Cardiac muscle cell (in vitro differentiated cells and primary cell): ENCODE measurements around the gene FAF1. TPM values are rescaled to one million over a fixed set of nuclear protein-coding genes. Genes with fewer than 3 reads are reported as not detected.
A peak's percentile ranks its signal among the peaks of the same experiment; 100 is the strongest.

Experiments
- DNase-seq, 2 donors: peaks; one replicate each; pipeline versions ENCODE4 v3.0.0 to v3.0.0-alpha.2; 2010 to 2017; ENCODE audit warnings: low read depth in 1 of 2, low spot score in 1 of 2
- H3K27ac ChIP-seq: fragments of 200-600 bp; sonication (generic); 2 replicates; pipeline ENCODE4 v1.5.1; 2016
- H3K27me3 ChIP-seq: fragments of 200-600 bp; sonication (generic); 2 replicates; pipeline ENCODE4 v1.6.0; 2016; ENCODE audit warnings: control low read depth
- H3K36me3 ChIP-seq: fragments of 200-600 bp; sonication (generic); 2 replicates; pipeline ENCODE4 v1.5.1; 2016; ENCODE audit warnings: control low read depth
- H3K4me1 ChIP-seq: fragments of 200-600 bp; sonication (generic); 2 replicates; pipeline ENCODE4 v1.8.1; 2017; ENCODE audit warnings: low read depth, mild to moderate bottlenecking, mixed run types
- H3K4me3 ChIP-seq: fragments of 200-600 bp; sonication (generic); 2 replicates; pipeline ENCODE4 v1.5.1; 2016; ENCODE audit warnings: mild to moderate bottlenecking
- H3K9me3 ChIP-seq: fragments of 200-600 bp; sonication (generic); 2 replicates; pipeline ENCODE4 v1.5.1; 2017; ENCODE audit warnings: low read depth, mild to moderate bottlenecking, control low read depth
- CTCF ChIP-seq: IDR thresholded peaks from 2 replicates; pipeline ENCODE4 v1.5.1; 2012; ENCODE audit warnings: low read depth, mild to moderate bottlenecking, low read length
- polyA plus RNA-seq: library from polyadenylated mRNA; unstranded; fragments of >200 nt; fragmentation: Nextera tagmentation; extraction: Ambion mirVana; gene quantifications from 2 replicates; pipeline ENCODE4 v1.2.1, GENCODE V29; 2016
- total RNA-seq: library from RNA; depleted of rRNA; stranded (reverse); fragments of >200 nt; gene quantifications from 2 replicates; pipeline ENCODE4 v1.2.3, GENCODE V29; 2016

The FAF1 gene
- total and polyA plus RNA-seq, 2 experiments from 2014 or later, result 24.3 to 76.7 TPM

- Histone ChIP-seq H3K4me1 (no peaks in the 10 kb centered on the region), H3K27me3 (peaks cover 100% of the 10 kb centered on the region)
- no peak for TF ChIP-seq CTCF
These were observed 20.4 kb upstream of the FAF1 start for GRCh38 chr1:50980505-50980904.

GRCh38 chr1:50979937-50980336 lies 19.9 kb upstream of the FAF1 start:
- no peak for DNase-seq
- Histone ChIP-seq H3K36me3 (no peaks in the 10 kb centered on the region), H3K27me3 (peaks cover 100% of the 10 kb centered on the region), H3K27ac (no peak overlapping the region), H3K9me3 (no peaks in the 10 kb centered on the region), H3K4me3 (no peak overlapping the region), H3K4me1 (no peaks in the 10 kb centered on the region)
- no peak for TF ChIP-seq CTCF

More at GRCh38 chr1:50980505-50980904, 20.4 kb upstream of the FAF1 start:
- Histone ChIP-seq H3K9me3 (no peaks in the 10 kb centered on the region), H3K36me3 (no peaks in the 10 kb centered on the region), H3K4me3 (no peak overlapping the region), H3K27ac (no peak overlapping the region)
- DNase-seq, result no peak

GRCh38 chr1:50978852-50979781 lies 19.1 kb upstream of the FAF1 start:
- no peak for TF ChIP-seq CTCF
- H3K36me3 ChIP-seq, result no peaks in the 10 kb centered on the region
- H3K4me1 ChIP-seq, result no peaks in the 10 kb centered on the region
- no peak overlapping the region for H3K27ac ChIP-seq
- no peak for DNase-seq
- no peaks in the 10 kb centered on the region for H3K9me3 ChIP-seq
- no peak overlapping the region for H3K4me3 ChIP-seq
- peaks cover 100% of the 10 kb centered on the region for H3K27me3 ChIP-seq

GRCh38 chr1:50978144-50978851 lies 18.2 kb upstream of the FAF1 start:
- Histone ChIP-seq H3K36me3 (no peaks in the 10 kb centered on the region), H3K27ac (no peak overlapping the region), H3K4me1 (no peaks in the 10 kb centered on the region), H3K9me3 (no peaks in the 10 kb centered on the region), H3K27me3 (peaks cover 100% of the 10 kb centered on the region), H3K4me3 (peak overlapping the region; percentile 43)
- peak; percentile 47 to 65 for DNase-seq
- TF ChIP-seq CTCF, result no peak

GRCh38 chr1:50977575-50978143 lies 17.6 kb upstream of the FAF1 start:
- Histone ChIP-seq H3K4me3 (peak overlapping the region; percentile 43), H3K27ac (no peak overlapping the region), H3K9me3 (no peaks in the 10 kb centered on the region), H3K4me1 (no peaks in the 10 kb centered on the region), H3K36me3 (no peaks in the 10 kb centered on the region), H3K27me3 (peaks cover 100% of the 10 kb centered on the region)
- no peak for TF ChIP-seq CTCF
- peak; percentile 47 to 66 for DNase-seq
